H9 (cell line): ENCODE measurements around the gene SCUBE3. TPM values are rescaled to one million over a fixed set of nuclear protein-coding genes. Genes with fewer than 3 reads are reported as not detected.

Experiments
- DNase-seq: peaks from one replicate; pipeline ENCODE4 v3.0.0-alpha.2; 2017
- H2AFZ ChIP-seq: one replicate; pipeline ENCODE4 v1.6.1; 2013; ENCODE audit warnings: mild to moderate bottlenecking, low read length, control low read depth, moderate library complexity
- H2AK5ac ChIP-seq: 2 replicates; pipeline ENCODE4 v1.6.1; 2013; ENCODE audit warnings: low read length, control low read depth, mixed read lengths; ENCODE audit not compliant: insufficient read length
- H2BK120ac ChIP-seq: one replicate; pipeline ENCODE4 v1.6.1; 2013; ENCODE audit warnings: low read depth, mild to moderate bottlenecking, low read length, control low read depth, inconsistent platforms; ENCODE audit not compliant: poor library complexity, severe bottlenecking
- H2BK12ac ChIP-seq: 2 replicates; pipeline ENCODE4 v1.6.1; 2013; ENCODE audit warnings: low read length, control low read depth, mixed read lengths, low read depth; ENCODE audit not compliant: insufficient read length
- H2BK15ac ChIP-seq: 2 replicates; pipeline ENCODE4 v1.6.1; 2013; ENCODE audit warnings: low read depth, low read length, control low read depth
- H2BK20ac ChIP-seq: one replicate; pipeline ENCODE4 v1.6.1; 2013; ENCODE audit warnings: low read depth, mild to moderate bottlenecking, low read length, control low read depth, inconsistent platforms; ENCODE audit not compliant: poor library complexity, severe bottlenecking
- H2BK5ac ChIP-seq: 2 replicates; pipeline ENCODE4 v1.6.1; 2013; ENCODE audit warnings: low read length, control low read depth, mixed read lengths; ENCODE audit not compliant: insufficient read length
- H3K14ac ChIP-seq: 2 replicates; pipeline ENCODE4 v1.6.1; 2013; ENCODE audit warnings: low read length, control low read depth; ENCODE audit not compliant: insufficient read depth
- H3K18ac ChIP-seq: 2 replicates; pipeline ENCODE4 v1.6.1; 2013; ENCODE audit warnings: low read depth, mild to moderate bottlenecking, mixed read lengths, low read length, control low read depth; ENCODE audit not compliant: insufficient read length
- H3K23ac ChIP-seq: 2 replicates; pipeline ENCODE4 v1.6.1; 2013; ENCODE audit warnings: low read length, control low read depth, mixed read lengths, low read depth; ENCODE audit not compliant: insufficient read length
- H3K23me2 ChIP-seq: 2 replicates; pipeline ENCODE4 v1.6.1; 2013; ENCODE audit warnings: low read depth, mild to moderate bottlenecking, mixed read lengths, low read length, control low read depth; ENCODE audit not compliant: insufficient read length, poor library complexity, severe bottlenecking
- H3K27ac ChIP-seq: 2 replicates; pipeline ENCODE4 v1.5.1; 2013; ENCODE audit warnings: low read length, control low read depth, mixed read lengths, low read depth; ENCODE audit not compliant: insufficient read length
- H3K27me3 ChIP-seq: 2 replicates; pipeline ENCODE4 v1.6.1; 2013; ENCODE audit warnings: low read length, control low read depth, inconsistent platforms; ENCODE audit not compliant: insufficient read depth
- H3K4ac ChIP-seq: 2 replicates; pipeline ENCODE4 v1.6.1; 2013; ENCODE audit warnings: low read depth, mild to moderate bottlenecking, control low read depth, inconsistent platforms, low read length, moderate library complexity
- H3K4me1 ChIP-seq: 2 replicates; pipeline ENCODE4 v1.6.1; 2013; ENCODE audit warnings: low read length, control low read depth, inconsistent platforms; ENCODE audit not compliant: insufficient read depth
- H3K4me2 ChIP-seq: 2 replicates; pipeline ENCODE4 v1.6.1; 2013; ENCODE audit warnings: low read length, control low read depth, mixed read lengths; ENCODE audit not compliant: insufficient read length, insufficient read depth
- H3K56ac ChIP-seq: 2 replicates; pipeline ENCODE4 v1.6.1; 2013; ENCODE audit warnings: low read depth, mild to moderate bottlenecking, mixed read lengths, low read length, control low read depth; ENCODE audit not compliant: insufficient read length
- H3K79me1 ChIP-seq: 2 replicates; pipeline ENCODE4 v1.6.1; 2013; ENCODE audit warnings: low read depth, mild to moderate bottlenecking, moderate library complexity, low read length, control low read depth, inconsistent platforms; ENCODE audit not compliant: insufficient read depth, poor library complexity, severe bottlenecking
- H3K79me2 ChIP-seq: 2 replicates; pipeline ENCODE4 v1.6.1; 2013; ENCODE audit warnings: low read length, control low read depth, inconsistent platforms; ENCODE audit not compliant: insufficient read depth
- H3K9ac ChIP-seq: 2 replicates; pipeline ENCODE4 v1.6.1; 2013; ENCODE audit warnings: low read length, control low read depth, mixed read lengths; ENCODE audit not compliant: insufficient read length; ENCODE audit errors: extremely low read depth
- H3K9me3 ChIP-seq: one replicate; pipeline ENCODE4 v1.6.1; 2013; ENCODE audit warnings: low read depth, low read length, inconsistent platforms; ENCODE audit not compliant: control insufficient read depth
- H3T11ph ChIP-seq: one replicate; pipeline ENCODE4 v1.6.1; 2013; ENCODE audit warnings: mild to moderate bottlenecking, low read length, control low read depth, inconsistent platforms
- H4K20me1 ChIP-seq: one replicate; pipeline ENCODE4 v1.6.1; 2013; ENCODE audit not compliant: control insufficient read depth, insufficient read length, insufficient read depth
- H4K5ac ChIP-seq: 2 replicates; pipeline ENCODE4 v1.6.1; 2013; ENCODE audit warnings: low read depth, mild to moderate bottlenecking, mixed read lengths, low read length, control low read depth; ENCODE audit not compliant: insufficient read length
- H4K8ac ChIP-seq: replicated peaks from 2 replicates; pipeline ENCODE4 v1.6.1; 2013; ENCODE audit warnings: low read length, control low read depth, mixed read lengths, low read depth; ENCODE audit not compliant: insufficient read length
- H4K91ac ChIP-seq: 2 replicates; pipeline ENCODE4 v1.6.1; 2013; ENCODE audit warnings: low read depth, mild to moderate bottlenecking, moderate library complexity, mixed read lengths, low read length, control low read depth; ENCODE audit not compliant: insufficient read length
- H3K27ac Mint-ChIP-seq, 3 experiments: 2 replicates in 2 of 3; 3 replicates in 1 of 3; pipeline ENCODE4 v1.8.0; 2020 to 2021; ENCODE audit warnings: mixed read lengths in 3 of 3, mild to moderate bottlenecking in 1 of 3, moderate library complexity in 1 of 3
- H3K27me3 Mint-ChIP-seq: 2 replicates; pipeline ENCODE4 v1.8.0; 2021; ENCODE audit warnings: low read depth, mild to moderate bottlenecking, moderate library complexity, mixed read lengths
- H3K36me3 Mint-ChIP-seq, 3 experiments: 2 replicates in 2 of 3; 3 replicates in 1 of 3; pipeline ENCODE4 v1.8.0; 2020 to 2021; ENCODE audit warnings: low read depth in 3 of 3, mixed read lengths in 3 of 3; ENCODE audit not compliant: insufficient read depth in 1 of 3
- H3K4me1 Mint-ChIP-seq, 2 experiments: 2 replicates each; pipeline ENCODE4 v1.8.0; 2020; ENCODE audit warnings: mixed read lengths in 2 of 2
- H3K4me3 Mint-ChIP-seq, 2 experiments: 2 replicates in 1 of 2; 3 replicates in 1 of 2; pipeline ENCODE4 v1.8.0; 2020 to 2021; ENCODE audit warnings: mild to moderate bottlenecking in 2 of 2, mixed read lengths in 2 of 2, moderate library complexity in 1 of 2
- H3K9me3 Mint-ChIP-seq, 2 experiments: 2 replicates in 1 of 2; 3 replicates in 1 of 2; pipeline ENCODE4 v1.8.0; 2020; ENCODE audit warnings: mild to moderate bottlenecking in 2 of 2, mixed read lengths in 2 of 2, moderate library complexity in 1 of 2
- CTCF ChIP-seq: fragments of 200-600 bp; sonication (generic); conservative IDR thresholded peaks from 3 replicates; pipeline ENCODE4 v1.8.0; 2021; ENCODE audit warnings: antibody characterized with exemption, mild to moderate bottlenecking
- WGBS: extraction: QIAGEN DNeasy Blood & Tissue Kit; methylation state at CpG from one replicate; pipeline ENCODE4 v1.1.7; 2013; ENCODE audit warnings: missing lambda C conversion rate, low lambda C conversion rate, mixed read lengths; ENCODE audit not compliant: insufficient read length; ENCODE audit errors: extremely low coverage; 5-methylcytosine and 5-hydroxymethylcytosine counted together
- total RNA-seq: library from RNA; stranded (reverse); gene quantifications from 2 replicates; pipeline ENCODE4 v1.2.1, GENCODE V29; 2021

SCUBE3 gene
- total RNA-seq, 1 experiment from 2014 or later: 2.7 TPM

- peaks cover 17 to 23% (median 18%) of the 10 kb centered on the region in 3 experiments for H3K36me3 Mint-ChIP-seq
- Histone ChIP-seq H2AK5ac (no peak overlapping the region), H3K4ac (no peak overlapping the region), H3K56ac (no peak overlapping the region), H2AFZ (no peak overlapping the region), H4K5ac (no peak overlapping the region), H3K14ac (no peak overlapping the region), H2BK5ac (no peak overlapping the region), H3K27ac (no peak overlapping the region), H3K79me2 (no peaks in the 10 kb centered on the region), H3K9me3 (no peaks in the 10 kb centered on the region), H4K91ac (no peak overlapping the region), H3K27me3 (peaks cover 6% of the 10 kb centered on the region; the same call in 1 of the 2 replicates), H3K23me2 (no peaks in the 10 kb centered on the region), H2BK12ac (no peak overlapping the region), H2BK120ac (no peak overlapping the region), H3K4me1 (no peaks in the 10 kb centered on the region; the same call in 1 of the 2 replicates), H4K8ac (no peak overlapping the region), H2BK15ac (no peak overlapping the region), H3K23ac (no peak overlapping the region), H3K4me2 (no peak overlapping the region), H3T11ph (no peak overlapping the region), H3K9ac (no peak overlapping the region), H3K79me1 (no peaks in the 10 kb centered on the region), H3K18ac (no peak overlapping the region), H4K20me1 (no peaks in the 10 kb centered on the region), H2BK20ac (no peak overlapping the region)
- no peak for DNase-seq
- no peak for TF ChIP-seq CTCF
- H3K9me3 Mint-ChIP-seq: peaks cover 7 to 9% of the 10 kb centered on the region in 2 experiments; a peak in 4 of 5 replicates
- H3K4me3 Mint-ChIP-seq: no peak overlapping the region
- peaks cover 45 to 52% of the 10 kb centered on the region in 2 experiments for H3K4me1 Mint-ChIP-seq
- peaks cover 91% of the 10 kb centered on the region for H3K27me3 Mint-ChIP-seq
- H3K27ac Mint-ChIP-seq: no peak overlapping the region
- no CpG with 5 or more reads among the region's 5 CpGs for WGBS
Measured at GRCh38 chr6:35236223-35236622, 22.5 kb downstream of the SCUBE3 start.
